GM20431 (cell line): ENCODE measurements around the gene CDKN2B-AS1.

Experiments used
- in situ Hi-C: fragments of 300-500 bp; cut with MseI, MboI; formaldehyde crosslinking; loops from one replicate; pipeline ENCODE4 v1.15.0; 2020; ENCODE audit warnings: low sequenced_read_pairs; ENCODE audit not compliant: unreplicated experiment

Gene CDKN2B-AS1

DNA sequence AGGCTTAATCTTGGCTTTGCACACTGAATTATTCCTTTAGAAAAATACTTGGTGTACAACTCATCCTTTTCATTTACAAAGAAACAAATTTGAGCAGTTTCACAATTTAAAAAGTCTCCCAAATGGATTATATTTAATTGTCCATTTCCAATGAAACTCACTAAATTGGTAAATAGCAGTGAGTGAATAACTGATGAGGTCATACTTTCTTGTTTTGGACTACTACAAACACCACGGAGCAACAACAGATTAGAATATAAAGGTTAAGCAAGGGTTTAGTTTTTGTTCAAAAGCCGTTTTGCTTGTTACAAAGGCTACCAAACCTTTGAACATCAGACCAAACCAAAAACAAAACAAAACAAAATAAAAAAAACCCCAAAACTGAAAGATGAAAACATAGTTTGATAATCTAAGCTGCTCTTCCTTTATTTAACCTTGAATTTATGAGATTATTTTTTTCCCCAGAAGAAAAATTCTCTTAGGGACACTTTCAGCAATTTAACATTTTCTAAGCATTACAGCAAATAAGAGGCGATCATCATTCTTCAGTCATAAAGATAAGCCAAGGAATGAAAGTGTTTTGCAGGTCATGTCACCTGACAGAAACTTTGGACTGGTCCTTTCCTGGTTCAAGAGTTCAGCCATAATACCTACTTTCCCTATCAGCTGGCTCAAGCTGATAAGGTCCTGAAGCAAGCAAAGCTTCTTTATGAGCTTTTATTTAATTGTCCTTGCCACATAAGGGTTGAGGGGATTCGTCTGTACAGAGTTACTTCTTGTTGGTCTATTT, 114.2 kb downstream of the CDKN2B-AS1 start:
- in situ Hi-C loops = no loop called here

GRCh38 chr9:22111176-22111953, 116.8 kb downstream of the CDKN2B-AS1 start:
- in situ Hi-C loops = no loop called here

GRCh38 chr9:22111954-22112247, 117.3 kb downstream of the CDKN2B-AS1 start:
- in situ Hi-C loops = no loop called here

DNA sequence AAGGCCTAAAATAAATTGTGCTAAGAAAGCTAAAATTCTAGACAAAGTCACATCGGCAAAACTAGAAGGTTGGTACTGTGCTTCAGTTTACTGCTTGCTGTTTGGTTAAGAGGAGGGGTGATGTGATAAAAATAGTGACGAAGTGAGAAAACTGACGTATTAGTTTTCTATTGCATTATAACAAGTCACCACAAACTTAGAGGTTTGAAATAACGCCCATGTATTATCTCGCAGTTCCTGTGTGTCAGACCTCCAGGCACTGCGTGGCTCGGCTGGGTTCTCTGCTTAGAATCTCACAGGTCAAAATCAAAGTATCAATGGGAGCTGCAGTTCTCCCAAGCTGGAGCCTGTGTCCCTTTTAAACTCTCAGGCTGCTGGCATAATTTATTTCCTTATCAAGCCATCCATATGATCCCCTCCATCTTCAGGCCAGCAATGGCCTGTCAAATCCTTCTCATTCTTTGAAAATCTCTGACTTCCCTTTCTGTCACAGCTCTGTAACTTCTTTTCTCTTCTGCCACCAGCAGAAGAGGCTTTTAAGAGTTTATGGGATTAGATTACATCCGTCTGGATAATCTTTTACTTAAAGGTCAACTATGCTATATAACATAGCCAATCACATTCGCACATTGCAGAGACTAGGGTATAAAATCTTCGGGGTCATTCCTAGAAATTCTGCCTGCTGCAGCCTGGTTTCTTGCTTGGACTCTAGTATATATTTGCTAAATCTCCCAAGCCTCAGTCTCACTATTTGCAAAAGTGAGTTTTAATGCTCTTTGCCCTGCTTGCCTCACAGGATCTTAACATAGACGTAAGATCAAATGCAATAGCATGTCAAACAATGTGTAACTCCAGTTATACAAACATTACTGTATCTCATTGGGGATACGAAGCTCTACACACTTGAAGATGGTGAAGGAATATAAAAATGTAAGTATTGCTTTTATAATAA, 118.6 kb downstream of the CDKN2B-AS1 start:
- in situ Hi-C loops = no loop called here

GRCh38 chr9:22114956-22115355, 120.4 kb downstream of the CDKN2B-AS1 start:
- in situ Hi-C loops = no loop called here

DNA sequence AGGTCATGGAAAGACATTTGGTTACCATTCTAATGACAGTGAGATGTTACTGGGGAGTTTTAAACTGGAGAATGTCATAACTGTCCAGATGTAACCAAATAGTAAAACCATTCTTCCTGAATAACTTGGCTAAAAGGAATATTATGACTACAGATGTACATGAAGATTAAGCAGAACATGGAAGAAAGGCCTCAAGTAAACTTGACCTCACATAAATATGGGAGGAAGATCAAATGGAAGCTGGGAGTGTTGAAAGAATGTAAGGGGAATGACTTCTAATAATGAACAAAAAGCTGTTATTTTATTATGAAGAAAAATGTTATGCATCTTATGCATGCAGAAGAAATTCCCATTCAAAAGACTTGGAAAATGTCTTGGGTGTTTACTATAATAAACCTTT, 122.2 kb downstream of the CDKN2B-AS1 start:
- in situ Hi-C loops = no loop called here

GRCh38 chr9:22117511-22118384, 123.2 kb downstream of the CDKN2B-AS1 start:
- in situ Hi-C loops = no loop called here

DNA sequence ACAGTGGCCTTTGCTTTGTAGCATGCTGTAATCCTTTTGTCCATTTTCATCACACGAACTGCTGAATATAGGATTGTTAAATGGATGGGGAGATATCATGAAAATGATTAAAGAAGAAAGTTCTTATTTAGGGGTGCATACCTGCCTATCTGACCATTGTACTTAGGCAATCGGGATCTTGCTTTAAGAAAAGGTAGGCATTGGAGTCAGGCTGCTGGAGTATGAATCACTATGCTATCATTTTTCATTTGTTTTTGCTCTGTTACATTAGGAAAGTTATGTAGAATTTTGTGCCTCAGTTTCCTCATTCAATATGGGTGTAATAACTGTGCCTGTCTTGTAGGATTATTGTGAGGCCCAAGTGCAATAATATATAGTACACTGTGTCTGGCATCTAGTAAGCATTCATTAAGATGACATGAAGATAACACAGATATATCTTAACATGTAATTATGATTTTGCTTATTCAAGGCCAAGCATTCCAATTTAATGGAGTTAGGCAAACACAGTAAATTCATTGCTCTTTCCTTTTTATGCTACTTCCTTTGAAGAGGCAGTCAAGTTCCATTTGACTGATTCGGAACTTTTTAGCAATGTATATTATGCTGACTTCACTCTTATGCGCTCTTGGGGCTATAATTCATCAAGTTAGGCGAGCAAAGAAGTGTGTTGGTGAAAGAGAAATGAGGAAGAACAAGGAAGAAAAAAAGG, 124.4 kb downstream of the CDKN2B-AS1 start:
- in situ Hi-C loops = no loop called here

DNA sequence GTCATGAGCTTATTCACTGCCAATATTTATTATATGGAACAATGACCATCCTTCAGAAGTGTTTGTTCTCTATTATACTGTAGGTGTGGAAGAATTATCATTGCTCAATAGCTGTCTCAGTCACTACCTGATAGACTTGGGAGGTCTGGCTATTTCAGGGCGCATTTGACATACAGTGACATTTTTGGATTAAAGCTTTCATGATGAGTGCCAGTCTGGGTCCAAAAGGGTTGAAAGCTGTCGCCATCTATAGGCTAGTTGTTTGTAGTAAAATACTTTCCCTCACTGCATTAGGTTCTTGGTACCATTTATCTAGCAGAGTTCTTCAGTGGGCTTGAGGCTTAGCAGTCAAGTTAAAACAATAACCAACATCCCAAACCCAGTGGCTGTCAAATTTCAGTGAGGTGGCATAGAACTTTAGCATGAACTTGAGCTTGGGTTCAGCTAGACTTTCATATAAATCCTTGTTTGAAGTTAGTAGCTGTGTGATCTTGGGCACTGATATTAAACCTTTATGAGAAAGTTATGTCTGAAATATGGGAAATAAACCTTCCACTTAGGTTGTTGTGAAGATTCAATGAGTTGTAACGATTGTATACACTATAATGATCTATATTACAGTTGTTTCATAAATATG, 125.0 kb downstream of the CDKN2B-AS1 start:
- in situ Hi-C loops = no loop called here

DNA sequence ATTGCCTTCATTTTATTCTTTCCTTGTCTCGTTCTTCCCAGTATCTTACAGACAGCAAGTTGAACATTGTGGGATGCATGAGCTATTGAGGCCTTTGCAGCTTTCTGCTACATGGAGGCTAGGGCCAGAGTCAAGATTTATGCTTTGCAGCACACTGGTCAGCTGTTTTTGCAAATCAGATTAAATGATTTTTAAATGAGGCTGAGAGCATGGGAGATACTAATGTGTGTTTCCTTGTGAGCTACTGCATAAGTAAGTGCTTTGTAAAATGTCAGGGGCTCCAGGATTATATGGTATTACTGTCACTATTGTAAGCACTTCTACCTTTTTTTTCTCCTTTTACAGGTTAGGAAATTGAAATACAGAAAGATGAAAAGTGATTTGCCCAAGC, 125.6 kb downstream of the CDKN2B-AS1 start:
- in situ Hi-C loops = no loop called here

- in situ Hi-C loops = no loop called here
Measured at GRCh38 chr9:22120595-22120994, 126.0 kb downstream of the CDKN2B-AS1 start.

DNA sequence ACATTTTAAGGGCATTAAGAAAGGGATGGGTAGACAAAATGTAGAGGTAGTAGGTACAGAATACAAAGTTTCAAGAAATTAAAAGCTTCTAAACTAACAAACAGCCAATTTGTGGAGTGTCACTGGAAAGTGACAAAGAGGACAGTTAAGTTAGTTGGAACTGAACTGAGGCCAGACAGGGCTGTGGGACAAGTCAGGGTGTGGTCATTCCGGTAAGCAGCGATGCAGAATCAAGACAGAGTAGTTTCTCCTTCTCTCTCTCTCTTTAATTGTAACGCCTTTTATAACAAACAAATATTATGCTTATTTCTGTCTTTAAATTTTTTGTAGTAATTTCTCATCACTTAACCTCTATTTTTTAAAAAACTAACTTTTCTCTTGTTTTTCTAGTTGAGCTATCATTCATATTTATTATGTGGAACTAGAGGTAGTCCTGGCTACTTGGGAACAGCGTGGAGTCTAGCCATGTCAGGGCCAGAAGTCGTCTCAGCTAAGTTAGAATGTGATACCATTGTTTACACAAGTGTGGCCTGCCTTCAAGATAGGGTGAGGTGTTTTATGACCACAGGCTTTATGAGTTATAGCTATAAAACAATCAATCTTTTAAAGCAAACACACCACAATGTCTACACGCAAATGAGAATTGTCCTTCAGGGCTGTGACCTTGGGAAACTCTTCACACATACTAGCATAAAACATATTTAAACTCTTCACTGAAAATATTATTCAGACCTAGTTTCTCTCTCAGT, 129.8 kb downstream of the CDKN2B-AS1 start:
- in situ Hi-C loops = no loop called here

DNA sequence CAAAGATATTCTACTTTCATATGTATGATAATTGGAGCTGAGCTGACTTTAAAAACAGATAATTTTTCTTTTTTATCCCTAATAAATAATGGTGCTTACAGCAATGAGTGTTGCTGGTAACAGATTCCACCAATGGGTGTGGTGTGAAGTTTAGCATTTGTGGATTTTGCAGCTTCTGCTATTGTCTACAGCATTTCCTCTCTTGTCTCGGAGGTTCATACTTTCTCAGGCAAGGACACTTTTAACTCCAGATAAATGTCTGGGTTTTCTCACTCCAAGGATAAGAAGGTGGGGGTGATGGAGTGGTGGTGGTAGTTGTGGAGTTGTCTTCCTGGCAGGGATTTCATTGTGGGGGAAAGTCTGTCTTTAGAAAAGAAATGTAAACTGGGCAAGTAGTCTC, 134.5 kb downstream of the CDKN2B-AS1 start:
- in situ Hi-C loops = no loop called here

DNA sequence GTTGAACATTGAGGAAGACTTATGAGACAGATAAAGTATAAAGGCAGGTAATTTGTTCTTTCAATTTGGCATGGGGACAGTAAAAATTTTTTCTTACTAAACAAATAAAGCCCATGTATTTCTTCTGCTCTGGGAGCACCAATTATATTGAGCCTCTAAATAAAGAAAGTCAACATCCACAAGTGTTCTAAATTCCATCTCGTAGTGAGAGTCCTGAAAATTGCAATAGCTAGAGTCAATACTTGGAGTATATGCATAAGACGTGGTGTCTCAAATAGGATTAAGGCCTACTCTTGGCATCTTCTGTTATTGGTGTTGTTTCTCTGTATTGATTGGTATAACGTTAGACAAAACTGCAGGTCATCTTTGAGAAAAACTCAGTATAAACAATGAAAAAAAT, 135.0 kb downstream of the CDKN2B-AS1 start:
- in situ Hi-C loops = no loop called here

- in situ Hi-C loops = no loop called here
Measured at GRCh38 chr9:22131817-22132216, 137.2 kb downstream of the CDKN2B-AS1 start.

GRCh38 chr9:22134390-22134789, 139.8 kb downstream of the CDKN2B-AS1 start:
- in situ Hi-C loops = no loop called here

- in situ Hi-C loops = no loop called here
Measured at GRCh38 chr9:22136461-22137096, 142.0 kb downstream of the CDKN2B-AS1 start.
